Testis (tissue), 3 donors: Measurements from ENCODE around the gene SNRPD3. TPM values are rescaled to one million over a fixed set of nuclear protein-coding genes. Genes with fewer than 3 reads are reported as not detected.

Source experiments
- DNase-seq: peaks from one replicate; pipeline ENCODE4 v3.0.0-alpha.2; 2019
- H3K27ac ChIP-seq, 2 donors: fragments of 200-600 bp; sonication (generic); one replicate each; pipeline ENCODE4 v1.5.1; 2019
- H3K27me3 ChIP-seq: fragments of 200-600 bp; sonication (generic); one replicate; pipeline ENCODE4 v1.5.1; 2019
- H3K36me3 ChIP-seq: fragments of 200-600 bp; sonication (generic); one replicate; pipeline ENCODE4 v1.5.1; 2017; ENCODE audit warnings: low read depth; ENCODE audit errors: missing control alignments
- H3K4me1 ChIP-seq: fragments of 200-600 bp; sonication (generic); one replicate; pipeline ENCODE4 v1.5.1; 2019
- H3K4me3 ChIP-seq, 2 donors: fragments of 200-600 bp; sonication (generic); one replicate each; pipeline ENCODE4 v1.5.1; 2017 to 2019
- H3K9me3 ChIP-seq: fragments of 200-600 bp; sonication (generic); one replicate; pipeline ENCODE4 v1.5.1; 2017
- CTCF ChIP-seq, 3 experiments: fragments of 450-650 bp in 2 of 3; fragments of 200-600 bp in 1 of 3; sonication (generic) in 1 of 3; IDR thresholded peaks; one replicate each; pipeline ENCODE4 v1.5.1; 2016 to 2019; ENCODE audit warnings: antibody characterized with exemption in 3 of 3, mild to moderate bottlenecking in 2 of 3, moderate library complexity in 1 of 3
- POLR2A ChIP-seq: fragments of 450-650 bp; IDR thresholded peaks from one replicate; pipeline ENCODE4 v1.6.1; 2017; ENCODE audit warnings: antibody characterized with exemption, mild to moderate bottlenecking, moderate library complexity
- WGBS, 2 donors: methylation state at CpG; one replicate each; pipeline ENCODE4 v1.1.5; 2018; 5-methylcytosine and 5-hydroxymethylcytosine counted together
- intact Hi-C: fragments of 100-400 bp; cut with DNase I; formaldehyde crosslinking; loops from one replicate; pipeline ENCODE4 v1.15.1; 2023; ENCODE audit warnings: low total_unique reads
- polyA plus RNA-seq: library from polyadenylated mRNA; stranded (reverse); fragments of 350-450 nt; fragmentation: Illumina TruSeq; extraction: RNeasy Lipid Tissue Mini Kit (QIAGEN cat#74804); gene quantifications from one replicate; pipeline ENCODE4 v1.2.3, GENCODE V29; 2014; ENCODE audit warnings: low read depth, low replicate concordance; ENCODE audit not compliant: insufficient read depth
- total RNA-seq, 2 donors: library from RNA; depleted of rRNA; stranded (reverse); fragments of >200 nt; gene quantifications; one replicate each; pipeline ENCODE4 v1.2.3, GENCODE V29; 2016

SNRPD3 gene
- total and polyA plus RNA-seq, 3 donors from 2014 or later, result 75.5 to 175 (median 117) TPM

- Histone ChIP-seq H3K27ac (no peak overlapping the region), H3K36me3 (no peaks in the 10 kb centered on the region), H3K4me3 (no peak overlapping the region), H3K27me3 (no peaks in the 10 kb centered on the region), H3K4me1 (peaks cover 64% of the 10 kb centered on the region), H3K9me3 (no peaks in the 10 kb centered on the region)
- TF ChIP-seq CTCF (IDR thresholded peaks at IDR 0.05), result no peak
- TF ChIP-seq POLR2A, result no peak
- WGBS, 2 donors, result 74 to 77% methylated on average over 4 to 5 of the region's 5 CpGs
- intact Hi-C loops, result no loop called here
- DNase-seq, result no peak
Measured at GRCh38 chr22:24587251-24587650, 31.5 kb downstream of the SNRPD3 start.

DNA sequence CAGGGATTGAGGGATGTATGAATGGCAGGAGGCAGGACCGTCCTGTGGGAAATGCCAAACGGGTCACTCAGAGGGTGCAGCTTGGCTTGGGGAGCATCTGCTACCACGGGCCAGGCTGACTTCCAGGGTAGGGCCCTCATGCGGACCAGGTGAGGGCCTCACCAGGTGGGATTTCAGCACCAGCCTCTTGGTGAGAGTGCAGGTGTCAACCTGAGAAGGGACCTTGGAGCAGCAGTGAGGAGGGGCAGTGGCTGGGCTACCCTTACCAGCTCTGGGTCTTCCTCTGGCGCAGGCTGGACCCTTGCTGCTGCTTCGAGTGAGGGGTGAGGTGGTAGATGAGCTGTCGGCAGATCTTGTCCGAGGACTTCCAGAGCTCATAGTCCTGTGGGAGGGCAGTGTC is 32.1 kb downstream of the SNRPD3 start:
- DNase-seq, result no peak
- Histone ChIP-seq H3K36me3 (no peaks in the 10 kb centered on the region), H3K27me3 (no peaks in the 10 kb centered on the region), H3K9me3 (no peaks in the 10 kb centered on the region), H3K4me3 (no peak overlapping the region), H3K27ac (peak overlapping the region in 1 of 2 donors; percentile 24), H3K4me1 (peaks cover 57% of the 10 kb centered on the region)
- TF ChIP-seq CTCF (IDR thresholded peaks at IDR 0.05) (no peak), POLR2A (no peak)
- 62 to 80% methylated on average over 7 to 8 of the region's 8 CpGs for WGBS, 2 donors
- intact Hi-C loops, result no loop called here

GRCh38 chr22:24588381-24588756 is 32.6 kb downstream of the SNRPD3 start:
- intact Hi-C loops, result no loop called here
- Histone ChIP-seq H3K36me3 (no peaks in the 10 kb centered on the region), H3K9me3 (no peaks in the 10 kb centered on the region), H3K4me3 (no peak overlapping the region), H3K27ac (peak overlapping the region in 1 of 2 donors; percentile 64), H3K4me1 (peaks cover 55% of the 10 kb centered on the region), H3K27me3 (no peaks in the 10 kb centered on the region)
- peak; percentile 95 for DNase-seq
- WGBS, 2 donors, result 55% methylated on average over 8 of the region's 13 CpGs; no CpG with 5 or more reads in 1 of the 2 donors
- TF ChIP-seq POLR2A (no peak), CTCF (IDR thresholded peaks at IDR 0.05) (no peak)

DNA sequence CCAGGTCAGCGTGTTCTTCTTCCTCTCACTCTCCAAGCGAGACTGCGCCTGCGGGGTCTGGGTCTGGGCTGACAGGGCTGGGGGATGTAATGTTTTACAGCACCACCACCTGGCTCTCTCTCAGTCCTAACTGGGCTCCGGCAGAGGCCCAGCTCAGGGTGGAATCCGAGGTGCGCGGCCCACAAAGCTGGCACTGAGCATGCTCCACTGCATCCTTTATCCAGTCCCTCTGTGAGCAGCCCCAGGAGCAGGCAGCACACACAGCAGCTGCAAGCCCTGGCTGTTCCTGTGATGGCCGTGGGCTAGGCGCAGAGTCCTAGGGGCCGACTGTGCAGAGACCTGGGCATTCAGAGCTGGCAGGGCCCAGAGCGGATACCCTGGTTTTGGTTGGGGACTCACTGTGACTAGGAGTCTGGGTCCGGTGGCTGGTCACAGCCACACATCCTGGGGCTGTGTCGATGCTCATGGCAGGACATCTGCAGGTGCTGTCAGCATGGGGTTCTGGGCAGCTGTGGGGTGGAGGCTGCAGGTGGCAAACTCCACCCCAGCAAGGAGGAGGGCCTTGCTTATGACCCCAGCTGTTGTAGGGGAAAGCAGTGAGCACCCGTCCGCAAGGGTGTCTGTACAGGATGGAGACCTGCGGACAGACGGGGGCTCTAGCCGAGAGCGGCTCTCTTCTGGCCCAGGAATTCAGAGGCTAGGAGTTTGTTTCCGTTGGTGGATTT is 33.1 kb downstream of the SNRPD3 start:
- TF ChIP-seq CTCF (IDR thresholded peaks at IDR 0.05) (no peak), POLR2A (no peak)
- Histone ChIP-seq H3K27ac (peak overlapping the region; percentile 64 to 88), H3K4me3 (no peak overlapping the region), H3K27me3 (no peaks in the 10 kb centered on the region), H3K36me3 (no peaks in the 10 kb centered on the region), H3K4me1 (peaks cover 55% of the 10 kb centered on the region), H3K9me3 (no peaks in the 10 kb centered on the region)
- DNase-seq, result no peak
- 67 to 85% methylated on average over 7 to 20 of the region's 21 CpGs for WGBS, 2 donors
- intact Hi-C loops, result no loop called here

DNA sequence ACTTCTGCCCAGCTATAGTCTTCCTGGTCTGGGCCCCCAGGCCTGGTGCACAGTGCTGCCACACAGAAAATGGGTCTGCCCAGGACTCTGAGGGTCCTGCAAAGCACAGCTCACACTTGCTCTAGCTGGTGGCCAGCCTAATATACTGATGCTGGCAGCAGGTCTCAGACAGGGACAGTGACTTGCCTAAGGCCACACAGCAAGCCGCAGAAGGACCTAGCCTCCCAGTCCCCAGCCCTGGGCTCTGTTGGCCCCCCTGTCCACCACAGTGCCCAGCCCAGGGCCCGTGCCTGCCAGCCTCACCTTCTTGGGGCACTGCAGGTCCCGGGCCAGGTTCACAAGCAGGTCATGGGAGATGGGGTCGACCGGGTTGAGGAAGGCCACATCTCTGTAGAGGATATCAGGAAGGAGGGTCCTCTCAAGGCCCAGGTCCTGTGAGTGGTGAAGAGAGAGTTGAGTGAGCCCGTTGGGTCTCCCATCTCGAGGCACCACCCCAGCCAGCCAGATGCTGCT is 33.8 kb downstream of the SNRPD3 start:
- TF ChIP-seq POLR2A, result no peak
- TF ChIP-seq CTCF (IDR thresholded peaks at IDR 0.05), result no peak
- peaks cover 52% of the 10 kb centered on the region for H3K4me1 ChIP-seq
- peak overlapping the region; percentile 64 to 88 for H3K27ac ChIP-seq
- 84 to 97% methylated on average over 6 to 7 of the region's 7 CpGs for WGBS, 2 donors
- H3K27me3 ChIP-seq, result no peaks in the 10 kb centered on the region
- no peaks in the 10 kb centered on the region for H3K9me3 ChIP-seq
- H3K36me3 ChIP-seq, result no peaks in the 10 kb centered on the region
- no peak overlapping the region for H3K4me3 ChIP-seq
- no peak for DNase-seq
- intact Hi-C loops, result no loop called here
